ENCODE data around the gene MAD1L1.

The MAD1L1 gene

GRCh38 chr7:1814089-1814811, 418.5 kb downstream of the MAD1L1 start:
- no peak for DNase-seq (ENCODE audit: low read depth)

- no peak for DNase-seq (ENCODE audit: low read depth)
Measured at GRCh38 chr7:1813394-1814088, 419.2 kb downstream of the MAD1L1 start.

GRCh38 chr7:1812509-1813393, 420.0 kb downstream of the MAD1L1 start:
- DNase-seq (ENCODE audit: low read depth): no peak

GRCh38 chr7:1811850-1812508, 420.8 kb downstream of the MAD1L1 start:
- DNase-seq (ENCODE audit: low read depth): no peak

GRCh38 chr7:1810961-1811849, 421.5 kb downstream of the MAD1L1 start:
- DNase-seq (ENCODE audit: low read depth): no peak

- no peak for DNase-seq (ENCODE audit: low read depth)
Measured at GRCh38 chr7:1810521-1810920, 422.2 kb downstream of the MAD1L1 start.

GRCh38 chr7:1809601-1810258, 423.0 kb downstream of the MAD1L1 start:
- DNase-seq (ENCODE audit: low read depth): no peak

- no peak for DNase-seq (ENCODE audit: low read depth)
Measured at GRCh38 chr7:1809070-1809469, 423.7 kb downstream of the MAD1L1 start.

GRCh38 chr7:1807821-1808600, 424.7 kb downstream of the MAD1L1 start:
- no peak for DNase-seq (ENCODE audit: low read depth)

GRCh38 chr7:1806354-1806753, 426.4 kb downstream of the MAD1L1 start:
- DNase-seq (ENCODE audit: low read depth): no peak

GRCh38 chr7:1804310-1804709, 428.4 kb downstream of the MAD1L1 start:
- no peak for DNase-seq (ENCODE audit: low read depth)

- DNase-seq (ENCODE audit: low read depth): no peak
Measured at GRCh38 chr7:1802899-1803298, 429.8 kb downstream of the MAD1L1 start.

GRCh38 chr7:1800902-1801301, 431.8 kb downstream of the MAD1L1 start:
- no peak for DNase-seq (ENCODE audit: low read depth)

- DNase-seq (ENCODE audit: low read depth): no peak
Measured at GRCh38 chr7:1798191-1798590, 434.6 kb downstream of the MAD1L1 start.

GRCh38 chr7:1794888-1795542, 437.7 kb downstream of the MAD1L1 start:
- no peak for DNase-seq (ENCODE audit: low read depth)

- no peak for DNase-seq (ENCODE audit: low read depth)
Measured at GRCh38 chr7:1787681-1788235, 445.0 kb downstream of the MAD1L1 start.

- DNase-seq (ENCODE audit: low read depth): no peak
Measured at GRCh38 chr7:1787241-1787640, 445.5 kb downstream of the MAD1L1 start.

GRCh38 chr7:1785839-1786238, 446.9 kb downstream of the MAD1L1 start:
- DNase-seq (ENCODE audit: low read depth): no peak

GRCh38 chr7:1781369-1781768, 451.4 kb downstream of the MAD1L1 start:
- no peak for DNase-seq (ENCODE audit: low read depth)
